ENCODE results near the gene TEAD1.

TEAD1 gene

DNA sequence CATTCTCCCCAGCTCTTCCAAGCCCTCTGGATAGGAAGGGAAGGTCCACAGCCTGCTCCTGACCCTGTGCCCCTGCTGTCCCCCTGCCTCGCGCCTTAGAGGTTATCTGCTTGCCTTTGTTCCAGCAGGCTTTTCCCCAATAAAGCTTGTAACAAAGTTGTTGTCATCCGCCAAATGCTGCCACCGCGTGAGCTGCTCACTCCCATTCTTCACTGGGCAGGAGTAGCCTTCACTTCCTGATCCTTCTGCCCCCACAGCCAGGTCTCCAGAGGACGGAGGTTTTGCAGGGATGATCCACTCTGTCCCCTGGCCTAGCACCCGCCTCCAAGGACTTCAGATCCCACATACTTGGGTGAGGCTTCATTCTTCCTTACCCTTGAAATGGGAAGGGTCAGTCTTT lies 240.9 kb downstream of the TEAD1 start:
- no peak for DNase-seq

DNA sequence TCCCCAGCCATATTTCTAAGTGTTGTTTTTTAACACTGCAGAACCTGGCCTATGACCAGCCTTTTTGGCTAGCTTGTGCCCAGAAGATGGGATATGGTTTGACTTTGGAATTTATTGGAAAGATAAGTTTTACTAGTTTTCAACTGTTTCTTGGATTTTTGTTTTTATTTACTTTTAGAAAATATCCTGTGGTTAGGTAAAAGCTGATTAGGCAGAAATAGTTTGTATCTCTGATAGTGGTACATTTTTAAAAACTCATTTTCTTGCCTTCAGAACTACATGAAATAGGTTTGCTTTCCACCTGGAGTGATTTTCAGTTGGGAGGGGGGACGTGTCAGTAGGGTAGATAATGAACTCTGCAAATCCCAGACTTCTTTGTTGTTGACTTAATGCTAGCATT lies 243.6 kb downstream of the TEAD1 start:
- no peak for DNase-seq

DNA sequence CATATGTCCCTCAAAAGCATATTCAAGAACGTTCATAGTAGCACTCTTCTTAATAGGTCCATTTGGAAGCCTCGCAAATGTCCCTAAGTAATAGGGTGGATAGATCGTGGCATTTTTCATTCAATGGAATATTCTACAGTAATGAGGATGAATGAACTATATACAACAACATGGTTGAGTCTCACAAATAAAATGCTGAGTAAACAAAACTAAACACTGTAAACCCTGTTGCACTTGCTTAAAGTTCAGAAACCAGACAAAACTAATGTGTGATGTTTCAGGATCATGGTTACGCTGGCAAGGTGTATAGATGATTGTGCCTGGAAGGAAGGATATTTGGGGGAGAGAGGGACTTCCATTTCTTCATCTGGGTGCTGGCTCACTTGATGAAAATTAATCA lies 244.4 kb downstream of the TEAD1 start:
- no peak for DNase-seq

DNA sequence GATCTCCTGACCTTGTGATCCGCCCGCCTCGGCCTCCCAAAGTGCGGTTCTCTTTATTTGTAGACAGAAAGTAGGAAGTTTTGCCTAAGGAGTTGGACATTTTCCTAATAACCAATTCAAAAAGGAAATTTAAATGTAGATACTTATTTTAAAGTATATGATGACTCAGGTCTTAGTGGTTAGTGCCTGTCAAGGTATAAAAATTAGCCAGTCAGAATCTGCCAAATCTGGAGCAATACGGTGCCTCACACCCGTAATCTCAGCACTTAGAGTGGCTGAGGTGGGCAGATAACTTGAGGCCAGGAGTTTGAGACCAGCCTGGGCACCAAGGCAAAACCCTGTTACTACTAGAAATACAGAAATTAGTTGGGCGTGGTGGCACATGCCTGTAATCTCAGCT lies 248.2 kb downstream of the TEAD1 start:
- no peak for DNase-seq

DNA sequence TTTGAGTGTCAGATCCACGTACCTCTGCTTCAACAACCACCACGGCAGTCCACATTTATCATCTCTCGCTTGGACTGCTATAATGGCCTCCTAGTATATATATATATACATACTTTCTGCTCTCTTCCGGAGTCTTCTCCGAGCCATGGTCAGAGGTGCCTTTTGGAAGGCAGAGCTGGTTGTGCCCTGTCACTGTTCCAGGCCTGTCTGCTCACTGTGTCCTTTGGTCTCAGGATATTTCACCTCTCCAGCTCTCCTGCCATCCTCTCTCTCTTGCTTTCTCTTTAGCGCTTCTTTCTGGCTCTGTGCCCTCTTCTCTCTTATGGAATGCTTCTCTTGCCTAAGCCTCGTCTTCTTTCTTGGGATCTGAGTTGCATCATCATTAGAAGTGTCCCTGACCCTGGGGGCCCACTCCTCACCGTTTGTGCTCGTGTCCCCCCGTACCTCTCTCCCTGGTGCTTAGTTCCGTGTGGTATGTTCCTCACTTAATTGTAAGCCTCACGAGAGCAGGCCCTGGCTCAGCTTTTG lies 248.8 kb downstream of the TEAD1 start:
- DNase-seq = no peak

DNA sequence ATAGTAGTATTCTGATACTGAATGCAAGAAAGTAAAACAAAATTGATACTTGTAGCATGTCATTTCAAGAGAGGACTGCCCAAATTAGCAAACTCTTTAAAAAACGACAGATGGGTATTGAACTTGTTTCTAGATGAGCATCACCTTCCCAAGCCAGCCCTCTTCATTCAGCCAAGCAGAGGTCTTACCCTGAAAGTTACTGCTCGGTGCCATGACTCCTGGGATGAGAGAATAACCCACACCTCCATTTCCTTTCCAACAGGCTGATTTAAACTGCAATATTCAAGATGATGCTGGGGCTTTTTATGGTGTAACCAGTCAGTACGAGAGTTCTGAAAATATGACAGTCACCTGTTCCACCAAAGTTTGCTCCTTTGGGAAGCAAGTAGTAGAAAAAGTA lies 250.4 kb downstream of the TEAD1 start:
- no peak for DNase-seq

DNA sequence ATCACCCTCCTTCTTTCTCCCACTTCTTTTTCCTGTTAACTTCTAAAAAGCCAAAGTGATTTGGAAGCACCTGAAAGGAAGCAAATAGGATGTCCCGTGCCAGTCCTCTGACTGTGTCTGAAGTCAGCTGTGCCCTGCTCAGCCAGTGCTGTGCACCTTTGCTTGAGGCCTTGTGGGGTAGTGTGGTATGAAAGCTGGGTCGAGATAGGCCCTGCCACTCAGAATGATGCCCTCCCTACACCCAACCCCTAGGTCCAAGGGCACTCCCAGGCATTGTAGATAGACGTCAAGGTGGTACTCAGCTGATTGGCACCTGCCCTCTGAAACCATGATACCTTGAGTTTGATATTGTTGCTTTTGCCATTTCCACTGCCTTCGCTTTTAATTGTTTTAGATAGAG lies 251.3 kb downstream of the TEAD1 start:
- no peak for DNase-seq

DNA sequence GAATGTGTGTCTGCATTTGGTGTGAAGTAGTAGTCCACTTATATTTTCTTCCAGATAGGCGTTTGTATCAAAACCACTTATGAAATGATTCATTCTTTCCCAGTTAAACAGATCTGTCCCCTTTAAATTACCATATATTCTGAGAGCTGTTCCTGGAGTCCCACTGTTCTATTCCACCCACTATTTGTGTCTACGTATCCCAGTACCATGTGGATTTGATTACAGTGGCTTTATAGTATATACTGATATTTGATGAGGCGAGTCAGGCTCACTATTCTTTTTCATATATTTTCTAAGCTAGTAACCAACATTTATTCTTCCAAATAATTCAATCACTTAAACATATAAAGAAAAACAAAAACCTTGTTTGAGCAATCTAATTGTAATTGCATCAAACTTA lies 253.0 kb downstream of the TEAD1 start:
- DNase-seq = no peak

DNA sequence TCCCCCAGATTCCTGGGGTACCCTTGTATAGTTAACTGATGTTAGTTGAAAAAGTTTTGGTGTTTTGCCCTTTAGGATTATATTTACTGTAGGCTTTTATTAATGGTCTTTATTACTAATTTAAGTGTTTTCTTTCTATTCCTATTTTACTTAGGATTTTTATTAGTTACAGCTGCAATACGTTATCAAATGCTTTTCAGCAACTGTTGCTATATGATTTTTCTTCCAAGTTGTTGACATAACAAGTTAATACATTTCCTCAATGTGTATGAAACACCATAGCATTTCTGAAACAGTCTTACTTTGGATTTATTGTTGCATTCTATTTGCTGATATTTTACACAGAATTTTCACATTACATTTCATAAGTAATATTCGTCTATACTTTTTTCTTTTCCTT lies 253.7 kb downstream of the TEAD1 start:
- no peak for DNase-seq

DNA sequence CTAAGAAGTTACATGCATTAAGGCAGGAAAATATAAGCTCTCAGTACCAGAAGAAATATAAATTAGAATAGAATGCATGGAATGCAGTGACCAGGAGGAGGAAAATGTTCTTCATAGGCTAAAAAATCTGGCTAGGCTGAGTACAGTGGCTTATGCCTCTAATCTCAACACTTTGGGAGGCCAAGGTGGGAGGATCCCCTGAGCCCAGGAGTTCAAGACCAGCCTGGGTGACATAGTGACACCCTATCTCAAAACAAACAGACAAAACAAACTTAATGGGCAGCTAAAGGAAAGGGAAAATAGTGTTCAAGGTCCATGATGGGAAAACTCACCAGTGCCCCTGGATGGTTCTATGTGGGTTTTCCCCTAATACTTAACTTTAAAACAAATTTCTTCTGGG lies 256.6 kb downstream of the TEAD1 start:
- DNase-seq = no peak

DNA sequence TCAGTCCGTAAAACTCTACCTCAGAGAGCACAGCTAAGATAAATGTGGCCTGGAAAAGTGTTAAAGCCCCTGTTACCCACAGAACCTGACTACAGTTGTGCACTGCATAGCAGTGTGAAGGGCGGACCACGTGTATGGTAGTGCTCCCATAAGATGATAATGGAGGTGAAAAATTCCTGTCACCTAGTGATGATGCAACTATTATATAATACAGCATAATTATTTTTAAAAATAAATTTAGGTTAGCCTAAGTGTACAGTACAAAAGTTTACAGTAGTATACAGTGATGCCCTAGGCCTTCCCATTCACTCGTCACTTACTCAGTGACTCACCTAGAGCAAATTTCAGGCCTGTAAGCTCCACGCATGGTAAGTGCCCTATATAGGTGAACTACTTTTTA lies 258.3 kb downstream of the TEAD1 start:
- DNase-seq = no peak

DNA sequence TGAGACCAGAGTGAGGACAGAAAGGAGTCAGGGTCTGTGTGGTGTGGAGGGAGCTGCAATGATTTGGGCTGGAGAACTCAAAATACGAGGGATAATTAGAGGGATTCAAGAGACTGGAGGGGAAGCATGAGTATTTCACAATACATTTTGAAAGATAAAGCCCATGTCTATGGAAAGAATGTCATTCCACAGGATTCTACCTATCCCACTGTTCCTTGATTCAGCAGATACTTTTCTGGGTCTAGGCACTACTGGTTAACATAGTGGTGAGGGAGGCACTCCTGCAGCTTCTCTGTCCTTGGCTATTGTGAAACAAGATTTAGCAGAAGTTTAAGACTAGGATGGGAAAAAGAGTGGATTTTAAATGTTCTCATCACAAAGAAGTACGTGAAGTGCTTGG lies 262.0 kb downstream of the TEAD1 start:
- DNase-seq = no peak

DNA sequence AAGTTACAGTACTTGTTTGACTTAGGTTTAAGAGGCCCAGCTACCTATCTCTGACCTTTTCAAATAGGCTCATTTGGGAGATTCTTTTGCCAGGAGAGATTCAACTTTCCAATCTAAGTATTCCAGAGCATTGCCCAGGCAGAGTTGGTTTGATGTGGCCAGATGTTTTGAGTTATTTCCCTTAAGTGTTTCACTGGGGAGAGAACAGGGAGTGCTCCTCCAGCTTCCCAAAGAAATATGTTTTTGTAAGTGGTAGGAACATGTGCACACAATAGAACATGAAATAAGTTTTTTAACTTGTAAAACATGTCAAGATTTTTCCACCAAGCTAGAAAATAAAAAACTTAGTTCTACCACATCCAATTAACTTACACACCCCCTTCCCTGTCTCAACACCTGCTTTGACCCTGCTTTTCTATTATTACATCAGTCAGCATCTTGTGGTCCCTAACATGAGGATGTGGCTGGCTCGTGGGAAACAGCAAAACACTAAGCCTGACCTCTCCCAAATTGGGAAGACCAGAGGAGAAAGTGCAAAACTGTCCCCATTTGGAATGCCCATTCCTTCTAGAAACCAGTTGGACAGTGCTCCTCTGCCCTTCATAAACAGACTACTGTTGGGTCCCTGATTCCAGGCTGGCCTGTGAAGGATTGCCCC lies 264.5 kb downstream of the TEAD1 start:
- no peak for DNase-seq

DNA sequence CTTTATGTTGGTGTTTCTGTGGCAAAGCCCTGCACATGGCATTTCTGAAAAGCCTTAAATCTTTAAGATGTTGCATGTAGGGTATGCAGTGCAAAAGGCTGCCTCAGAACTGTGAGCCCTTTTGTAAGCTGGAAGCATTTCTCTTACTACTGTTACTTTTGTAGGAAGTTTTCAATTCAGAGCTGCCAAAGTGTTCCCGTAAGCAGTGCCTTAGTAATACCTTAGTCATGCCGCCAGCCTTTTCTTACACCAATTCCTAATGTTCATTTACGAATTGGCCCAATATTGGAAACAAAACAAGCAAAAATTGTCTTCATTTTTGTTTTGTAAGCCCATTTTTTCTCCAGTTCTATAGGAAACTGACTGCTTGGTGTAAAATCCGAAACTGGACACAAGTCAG lies 267.4 kb downstream of the TEAD1 start:
- DNase-seq = no peak

DNA sequence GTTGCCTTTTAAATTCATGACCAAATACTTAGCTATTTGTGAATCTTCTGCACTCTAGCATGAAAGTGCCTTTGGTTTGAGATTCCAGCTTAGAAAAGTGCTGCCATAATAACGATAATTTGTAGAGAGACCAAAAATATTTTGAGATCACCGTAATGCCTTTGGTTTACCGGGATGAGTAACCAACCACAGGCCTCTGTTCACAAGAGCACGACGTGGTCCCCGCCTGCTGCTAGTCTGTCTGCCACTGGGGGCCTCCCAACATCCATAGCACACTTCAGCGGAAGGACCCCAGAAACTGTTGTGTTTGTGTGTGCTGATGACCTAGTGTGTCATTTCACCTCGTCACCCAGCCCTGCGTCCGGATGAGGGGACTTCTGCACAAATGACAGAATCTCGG lies 267.9 kb downstream of the TEAD1 start:
- DNase-seq = no peak

DNA sequence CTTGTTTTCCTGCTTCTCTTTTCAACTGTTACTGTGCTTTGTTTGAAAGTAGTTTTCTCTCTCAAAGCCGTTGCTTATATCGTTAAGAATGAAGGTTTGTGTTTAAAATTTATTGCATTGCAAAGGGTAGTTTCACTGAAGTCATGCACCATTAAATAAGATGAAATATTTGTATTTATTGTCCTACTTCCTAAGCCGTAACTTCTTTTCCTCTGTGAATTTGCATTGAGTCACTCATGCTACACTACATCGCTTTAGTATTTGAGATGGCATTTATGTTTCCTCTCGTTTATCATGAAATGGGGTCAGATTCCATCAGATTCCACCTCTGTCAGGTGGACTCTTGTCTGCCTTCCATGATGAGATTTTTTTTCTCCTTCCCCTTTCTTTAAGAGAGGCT lies 269.1 kb downstream of the TEAD1 start:
- no peak for DNase-seq

DNA sequence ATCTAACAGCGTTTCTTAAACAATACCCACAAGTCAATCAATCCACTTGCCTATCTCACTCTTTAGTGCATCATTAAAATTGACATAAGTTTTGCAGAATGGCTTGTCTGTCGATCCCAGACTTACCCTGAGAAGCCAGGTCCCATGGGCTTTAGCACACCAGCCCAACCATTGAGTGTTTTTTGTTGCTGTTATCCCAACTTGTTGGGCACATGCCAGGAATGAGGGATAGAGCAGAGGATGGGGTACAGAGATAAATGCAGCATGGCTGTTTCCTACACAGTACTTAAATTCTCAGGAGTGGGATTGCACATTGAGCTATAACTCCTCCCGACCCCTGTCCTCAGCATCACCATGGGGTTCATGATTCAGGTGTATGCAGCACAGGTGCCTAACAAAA lies 270.7 kb downstream of the TEAD1 start:
- DNase-seq = no peak

DNA sequence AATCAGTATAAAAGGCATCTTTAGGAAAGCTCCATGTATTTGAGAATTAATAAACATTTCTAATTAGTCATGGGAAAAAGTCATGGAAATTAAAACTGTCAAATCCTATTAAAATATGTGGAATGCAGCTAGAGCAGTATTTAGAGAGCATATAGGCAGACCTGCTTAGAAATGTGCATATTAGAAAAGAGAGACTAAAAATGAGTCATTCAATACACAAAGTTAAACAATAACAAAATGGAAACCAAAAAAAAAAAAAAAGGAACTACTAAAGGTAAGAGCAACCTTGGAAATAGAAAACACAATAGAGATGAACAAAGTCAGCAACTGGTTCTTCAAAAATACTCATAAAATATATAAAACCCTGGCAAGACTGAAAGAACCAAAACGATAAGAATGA lies 275.2 kb downstream of the TEAD1 start:
- DNase-seq = no peak

DNA sequence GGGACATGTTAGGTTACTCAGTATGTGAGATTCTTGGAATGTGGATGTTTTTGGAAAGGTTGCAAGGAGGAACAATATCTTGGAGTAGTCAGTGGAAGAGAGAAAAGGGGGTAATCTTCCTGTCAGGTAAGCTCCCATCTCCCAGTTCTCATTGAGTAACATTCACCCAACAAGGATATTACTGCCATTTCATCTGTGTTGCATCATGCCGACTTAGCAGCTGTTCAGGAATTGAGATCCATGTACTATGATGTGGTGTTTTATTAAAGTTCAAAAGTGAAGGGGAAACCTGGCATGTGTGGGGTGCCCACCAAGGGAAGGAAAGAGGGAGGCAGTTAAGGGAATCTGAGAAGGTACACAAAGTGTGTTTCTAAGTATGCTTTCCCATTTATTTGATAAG lies 276.4 kb downstream of the TEAD1 start:
- no peak for DNase-seq

DNA sequence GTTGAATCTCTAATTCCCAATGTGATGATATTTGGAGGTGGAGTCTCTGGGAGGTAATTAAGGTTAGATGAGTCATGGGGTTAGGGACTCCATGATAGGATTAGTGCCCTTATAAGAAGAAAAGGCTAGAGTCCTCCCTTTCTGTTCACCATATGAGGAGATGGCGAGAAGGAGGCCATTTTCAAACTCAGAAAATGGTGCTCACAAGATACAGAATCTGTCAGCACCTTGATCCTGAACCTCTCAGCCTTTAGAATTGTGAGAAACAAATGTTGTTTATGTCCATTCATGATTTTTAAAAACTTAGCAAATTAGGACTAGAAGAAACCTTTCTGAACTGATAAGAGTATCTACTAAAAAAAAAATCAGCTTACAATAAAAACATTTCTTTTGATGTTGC lies 277.2 kb downstream of the TEAD1 start:
- no peak for DNase-seq

DNA sequence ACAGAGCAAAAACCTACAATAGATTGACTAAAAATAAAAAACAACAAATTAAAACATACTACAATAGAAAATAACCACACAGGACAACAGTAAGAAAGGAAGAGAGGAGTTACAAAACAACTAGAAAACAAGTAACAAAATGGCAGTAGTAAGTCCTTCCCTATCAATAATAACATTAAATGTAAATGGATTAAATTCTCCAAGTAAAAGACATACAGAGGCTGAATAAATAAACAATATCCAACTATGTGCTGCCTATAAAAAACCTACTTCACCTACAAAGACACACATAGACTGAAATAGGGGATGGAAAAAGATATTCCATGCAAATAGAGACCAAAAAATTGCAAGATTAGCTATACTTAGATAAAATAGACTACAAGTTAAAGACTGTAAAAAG lies 277.9 kb downstream of the TEAD1 start:
- DNase-seq = no peak

DNA sequence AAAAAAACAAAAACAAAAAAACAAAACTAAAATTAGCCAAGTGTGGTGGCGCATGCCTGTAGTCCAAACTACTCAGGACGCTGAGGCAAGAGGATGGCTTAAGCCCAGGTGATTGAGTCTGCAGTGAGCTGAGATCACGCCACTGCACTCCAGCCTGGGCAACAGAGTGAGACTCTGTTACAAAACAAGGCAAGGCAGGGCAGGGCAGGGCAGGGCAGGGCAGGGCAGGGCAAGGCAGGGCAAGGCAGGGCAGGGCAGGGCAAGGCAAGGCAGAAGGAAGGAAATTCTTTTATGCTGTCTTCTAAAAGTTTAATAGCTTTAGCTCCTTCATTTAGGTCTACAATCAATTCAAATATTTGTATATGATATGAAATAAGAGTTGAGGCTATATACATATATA lies 284.8 kb downstream of the TEAD1 start:
- DNase-seq = no peak

DNA sequence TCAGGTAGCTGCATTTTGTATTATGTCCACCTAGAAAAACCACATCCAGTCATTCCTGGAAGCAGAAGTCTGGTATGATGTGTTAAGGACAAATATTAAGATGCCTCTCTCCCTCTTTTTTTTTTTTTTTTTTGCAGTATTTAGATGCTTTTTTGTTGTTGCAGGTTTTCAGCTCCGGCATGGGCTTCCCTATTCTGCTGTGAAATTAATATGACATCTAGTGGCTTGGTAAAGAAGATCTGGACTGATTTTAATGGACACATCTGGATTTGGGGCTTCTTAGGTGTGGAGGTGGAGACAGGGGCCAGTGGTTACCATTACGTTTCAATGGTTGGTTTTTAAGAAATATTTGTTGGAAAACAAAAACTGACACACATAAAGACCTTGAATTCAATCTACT lies 287.4 kb downstream of the TEAD1 start:
- no peak for DNase-seq

DNA sequence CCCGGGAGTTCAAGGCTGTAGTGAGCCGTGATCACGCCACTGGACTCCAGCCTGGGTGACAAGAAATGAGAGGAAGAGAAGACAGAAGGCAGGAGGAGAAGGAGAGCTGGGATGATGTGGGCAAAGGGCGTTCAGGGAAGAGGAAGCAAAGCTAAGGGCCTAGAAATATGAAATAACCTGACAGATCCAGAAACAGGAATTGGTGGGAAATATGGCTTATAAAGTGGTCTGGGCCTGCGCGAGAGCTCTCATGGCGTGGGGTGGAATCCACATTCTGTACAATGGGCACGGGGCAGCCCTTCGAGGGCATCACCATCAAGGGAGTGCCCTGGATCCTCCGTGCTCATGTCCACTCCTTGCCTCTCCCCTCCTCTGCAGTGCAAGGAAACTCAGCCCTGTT lies 288.1 kb downstream of the TEAD1 start:
- no peak for DNase-seq

DNA sequence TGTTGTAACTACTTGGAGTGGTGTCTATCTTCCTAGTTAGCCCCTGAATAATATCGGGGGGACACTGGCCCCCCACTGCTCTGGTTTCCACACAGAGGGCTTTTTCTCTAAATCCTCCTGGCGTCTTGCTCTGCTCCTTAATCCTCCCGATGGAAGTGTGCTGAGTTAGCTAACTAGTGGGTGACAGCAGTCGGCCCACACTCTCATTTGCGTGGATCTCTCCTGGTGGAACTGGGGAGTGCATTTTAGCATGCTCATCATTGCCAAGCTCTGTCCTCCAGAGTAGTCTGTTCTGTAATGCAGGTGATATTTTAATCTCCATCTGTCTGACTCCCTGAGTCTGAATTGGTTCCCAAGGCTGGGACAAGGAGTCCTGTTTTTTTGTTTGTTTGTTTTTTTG lies 288.8 kb downstream of the TEAD1 start:
- no peak for DNase-seq

All from SIG-M5 (cell line).